Measurements from ENCODE around the gene LTF.

Gene LTF

GRCh38 chr3:46463868-46464241 lies 850 bp downstream of the LTF start:
- Histone ChIP-seq H3K27me3 (ENCODE audit: control insufficient read depth in 1 of 2, insufficient read depth in 2 of 2, low read length in 2 of 2) (peaks cover 11 to 30% of the 10 kb centered on the region in 2 donors), H3K36me3 (ENCODE audit: insufficient read depth, low read length) (no peaks in the 10 kb centered on the region), H3K9me3 (ENCODE audit: low read length) (no peaks in the 10 kb centered on the region), H3K27ac (ENCODE audit: low read depth, low read length) (no peak overlapping the region), H3K4me1 (ENCODE audit: insufficient read depth, low read length) (no peaks in the 10 kb centered on the region), H3K9ac (ENCODE audit: low read length) (no peak overlapping the region), H3K4me3 (ENCODE audit: low read depth in 1 of 2, low read length in 2 of 2) (no peak overlapping the region)

GRCh38 chr3:46463120-46463867 lies 1.4 kb downstream of the LTF start:
- no peak overlapping the region for H3K27ac ChIP-seq (ENCODE audit: low read depth, low read length)
- H3K9me3 ChIP-seq (ENCODE audit: low read length) = no peaks in the 10 kb centered on the region
- H3K4me3 ChIP-seq (ENCODE audit: low read depth in 1 of 2, low read length in 2 of 2) = no peak overlapping the region
- no peaks in the 10 kb centered on the region for H3K36me3 ChIP-seq (ENCODE audit: insufficient read depth, low read length)
- H3K9ac ChIP-seq (ENCODE audit: low read length) = no peak overlapping the region
- H3K4me1 ChIP-seq (ENCODE audit: insufficient read depth, low read length) = no peaks in the 10 kb centered on the region
- H3K27me3 ChIP-seq (ENCODE audit: control insufficient read depth in 1 of 2, insufficient read depth in 2 of 2, low read length in 2 of 2) = peaks cover 11 to 30% of the 10 kb centered on the region in 2 donors

GRCh38 chr3:46462511-46462910 lies 2.2 kb downstream of the LTF start:
- peaks cover 11 to 30% of the 10 kb centered on the region in 2 donors for H3K27me3 ChIP-seq (ENCODE audit: control insufficient read depth in 1 of 2, insufficient read depth in 2 of 2, low read length in 2 of 2)
- no peak overlapping the region for H3K27ac ChIP-seq (ENCODE audit: low read depth, low read length)
- H3K4me1 ChIP-seq (ENCODE audit: insufficient read depth, low read length) = no peaks in the 10 kb centered on the region
- H3K9ac ChIP-seq (ENCODE audit: low read length) = no peak overlapping the region
- no peaks in the 10 kb centered on the region for H3K9me3 ChIP-seq (ENCODE audit: low read length)
- no peaks in the 10 kb centered on the region for H3K36me3 ChIP-seq (ENCODE audit: insufficient read depth, low read length)
- no peak overlapping the region for H3K4me3 ChIP-seq (ENCODE audit: low read depth in 1 of 2, low read length in 2 of 2)

GRCh38 chr3:46462111-46462510 lies 2.6 kb downstream of the LTF start:
- H3K9ac ChIP-seq (ENCODE audit: low read length) = no peak overlapping the region
- H3K27ac ChIP-seq (ENCODE audit: low read depth, low read length) = no peak overlapping the region

GRCh38 chr3:46460051-46460450 lies 4.7 kb downstream of the LTF start:
- H3K27ac ChIP-seq (ENCODE audit: low read depth, low read length) = no peak overlapping the region
- H3K9me3 ChIP-seq (ENCODE audit: low read length) = no peaks in the 10 kb centered on the region
- H3K4me1 ChIP-seq (ENCODE audit: insufficient read depth, low read length) = no peaks in the 10 kb centered on the region
- H3K27me3 ChIP-seq (ENCODE audit: control insufficient read depth in 1 of 2, insufficient read depth in 2 of 2, low read length in 2 of 2) = peaks cover 6 to 27% of the 10 kb centered on the region in 2 donors
- no peak overlapping the region for H3K4me3 ChIP-seq (ENCODE audit: low read depth in 1 of 2, low read length in 2 of 2)
- H3K9ac ChIP-seq (ENCODE audit: low read length) = no peak overlapping the region
- no peaks in the 10 kb centered on the region for H3K36me3 ChIP-seq (ENCODE audit: insufficient read depth, low read length)

More at GRCh38 chr3:46462111-46462510, 2.6 kb downstream of the LTF start:
- Histone ChIP-seq H3K4me1 (ENCODE audit: insufficient read depth, low read length) (no peaks in the 10 kb centered on the region), H3K27me3 (ENCODE audit: control insufficient read depth in 1 of 2, insufficient read depth in 2 of 2, low read length in 2 of 2) (peaks cover 11 to 30% of the 10 kb centered on the region in 2 donors), H3K36me3 (ENCODE audit: insufficient read depth, low read length) (no peaks in the 10 kb centered on the region), H3K4me3 (ENCODE audit: low read depth in 1 of 2, low read length in 2 of 2) (no peak overlapping the region), H3K9me3 (ENCODE audit: low read length) (no peaks in the 10 kb centered on the region)

GRCh38 chr3:46456118-46456517 lies 8.6 kb downstream of the LTF start:
- no peak overlapping the region for H3K27ac ChIP-seq (ENCODE audit: low read depth, low read length)
- no peak overlapping the region for H3K9ac ChIP-seq (ENCODE audit: low read length)
- no peak overlapping the region for H3K4me3 ChIP-seq (ENCODE audit: low read depth in 1 of 2, low read length in 2 of 2)
- no peaks in the 10 kb centered on the region for H3K36me3 ChIP-seq (ENCODE audit: insufficient read depth, low read length)
- H3K4me1 ChIP-seq (ENCODE audit: insufficient read depth, low read length) = no peaks in the 10 kb centered on the region
- H3K9me3 ChIP-seq (ENCODE audit: low read length) = no peaks in the 10 kb centered on the region
- H3K27me3 ChIP-seq (ENCODE audit: control insufficient read depth in 1 of 2, insufficient read depth in 2 of 2, low read length in 2 of 2) = no peaks in the 10 kb centered on the region

- Histone ChIP-seq H3K27me3 (ENCODE audit: control insufficient read depth in 1 of 2, insufficient read depth in 2 of 2, low read length in 2 of 2) (no peaks in the 10 kb centered on the region), H3K4me1 (ENCODE audit: insufficient read depth, low read length) (no peaks in the 10 kb centered on the region), H3K27ac (ENCODE audit: low read depth, low read length) (no peak overlapping the region), H3K9ac (ENCODE audit: low read length) (no peak overlapping the region), H3K36me3 (ENCODE audit: insufficient read depth, low read length) (no peaks in the 10 kb centered on the region), H3K9me3 (ENCODE audit: low read length) (no peaks in the 10 kb centered on the region), H3K4me3 (ENCODE audit: low read depth in 1 of 2, low read length in 2 of 2) (no peak overlapping the region)
Measured at GRCh38 chr3:46455231-46456115, 9.2 kb downstream of the LTF start.

GRCh38 chr3:46454606-46455005 lies 10.1 kb downstream of the LTF start:
- H3K9me3 ChIP-seq (ENCODE audit: low read length) = no peaks in the 10 kb centered on the region
- no peak overlapping the region for H3K4me3 ChIP-seq (ENCODE audit: low read depth in 1 of 2, low read length in 2 of 2)

GRCh38 chr3:46454209-46454595 lies 10.5 kb downstream of the LTF start:
- Histone ChIP-seq H3K27me3 (ENCODE audit: control insufficient read depth in 1 of 2, insufficient read depth in 2 of 2, low read length in 2 of 2) (no peaks in the 10 kb centered on the region), H3K4me3 (ENCODE audit: low read depth in 1 of 2, low read length in 2 of 2) (no peak overlapping the region), H3K9me3 (ENCODE audit: low read length) (no peaks in the 10 kb centered on the region), H3K36me3 (ENCODE audit: insufficient read depth, low read length) (no peaks in the 10 kb centered on the region), H3K9ac (ENCODE audit: low read length) (no peak overlapping the region), H3K27ac (ENCODE audit: low read depth, low read length) (no peak overlapping the region), H3K4me1 (ENCODE audit: insufficient read depth, low read length) (no peaks in the 10 kb centered on the region)

More at GRCh38 chr3:46454606-46455005, 10.1 kb downstream of the LTF start:
- H3K27me3 ChIP-seq (ENCODE audit: control insufficient read depth in 1 of 2, insufficient read depth in 2 of 2, low read length in 2 of 2) = no peaks in the 10 kb centered on the region
- H3K36me3 ChIP-seq (ENCODE audit: insufficient read depth, low read length) = no peaks in the 10 kb centered on the region
- no peaks in the 10 kb centered on the region for H3K4me1 ChIP-seq (ENCODE audit: insufficient read depth, low read length)
- no peak overlapping the region for H3K27ac ChIP-seq (ENCODE audit: low read depth, low read length)
- no peak overlapping the region for H3K9ac ChIP-seq (ENCODE audit: low read length)

GRCh38 chr3:46453526-46454208 lies 11.0 kb downstream of the LTF start:
- H3K36me3 ChIP-seq (ENCODE audit: insufficient read depth, low read length) = no peaks in the 10 kb centered on the region
- no peak overlapping the region for H3K4me3 ChIP-seq (ENCODE audit: low read depth in 1 of 2, low read length in 2 of 2)
- H3K27me3 ChIP-seq (ENCODE audit: control insufficient read depth in 1 of 2, insufficient read depth in 2 of 2, low read length in 2 of 2) = no peaks in the 10 kb centered on the region
- H3K9me3 ChIP-seq (ENCODE audit: low read length) = no peaks in the 10 kb centered on the region
- no peaks in the 10 kb centered on the region for H3K4me1 ChIP-seq (ENCODE audit: insufficient read depth, low read length)
- H3K27ac ChIP-seq (ENCODE audit: low read depth, low read length) = no peak overlapping the region
- H3K9ac ChIP-seq (ENCODE audit: low read length) = no peak overlapping the region

- Histone ChIP-seq H3K4me3 (ENCODE audit: low read depth in 1 of 2, low read length in 2 of 2) (no peak overlapping the region), H3K27me3 (ENCODE audit: control insufficient read depth in 1 of 2, insufficient read depth in 2 of 2, low read length in 2 of 2) (no peaks in the 10 kb centered on the region), H3K9ac (ENCODE audit: low read length) (no peak overlapping the region), H3K36me3 (ENCODE audit: insufficient read depth, low read length) (no peaks in the 10 kb centered on the region), H3K27ac (ENCODE audit: low read depth, low read length) (no peak overlapping the region), H3K4me1 (ENCODE audit: insufficient read depth, low read length) (no peaks in the 10 kb centered on the region), H3K9me3 (ENCODE audit: low read length) (no peaks in the 10 kb centered on the region)
Measured at GRCh38 chr3:46449755-46450552, 14.8 kb downstream of the LTF start.

All from muscle layer of colon (tissue), 2 donors.